ENCODE measurements around the gene MYBPC2.

DNA sequence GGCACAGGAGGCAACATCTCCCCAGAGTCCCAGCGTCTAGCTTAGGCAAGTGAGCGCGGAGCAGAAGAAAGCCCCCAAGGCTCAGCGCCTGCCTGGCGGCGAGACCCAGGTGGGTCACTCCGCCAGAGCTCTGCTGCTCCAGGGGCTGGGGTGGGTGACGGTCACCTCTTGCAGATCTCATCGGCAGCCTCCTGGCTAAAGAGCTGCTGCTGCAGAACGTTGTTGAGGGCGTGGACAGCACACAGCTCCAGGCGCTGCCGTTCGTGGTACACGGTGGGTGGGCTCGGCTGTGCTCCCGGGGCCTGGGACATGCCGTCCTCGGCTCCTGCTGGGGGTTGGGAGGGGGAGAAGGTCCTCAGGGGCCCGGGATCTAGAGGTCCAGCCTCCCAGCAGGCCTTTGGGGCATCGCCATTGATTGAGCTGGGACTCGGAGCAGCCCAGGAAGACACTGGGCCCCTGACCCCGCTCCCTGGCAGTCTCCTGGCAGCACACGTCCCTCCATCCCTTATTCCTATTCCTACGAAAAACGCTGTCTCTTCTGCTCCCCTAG lies 77.5 kb downstream of the MYBPC2 start:
- no peak for TF ChIP-seq MAFF (IDR thresholded peaks at IDR 0.05; ENCODE audit: low read length)
- no peak; the same call in 1 of the 2 replicates for TF ChIP-seq MXI1 (IDR thresholded peaks at IDR 0.05; ENCODE audit: low read depth, low read length)

Measured in K562 (cell line).